ENCODE data around the gene CGN.

CGN gene

DNA sequence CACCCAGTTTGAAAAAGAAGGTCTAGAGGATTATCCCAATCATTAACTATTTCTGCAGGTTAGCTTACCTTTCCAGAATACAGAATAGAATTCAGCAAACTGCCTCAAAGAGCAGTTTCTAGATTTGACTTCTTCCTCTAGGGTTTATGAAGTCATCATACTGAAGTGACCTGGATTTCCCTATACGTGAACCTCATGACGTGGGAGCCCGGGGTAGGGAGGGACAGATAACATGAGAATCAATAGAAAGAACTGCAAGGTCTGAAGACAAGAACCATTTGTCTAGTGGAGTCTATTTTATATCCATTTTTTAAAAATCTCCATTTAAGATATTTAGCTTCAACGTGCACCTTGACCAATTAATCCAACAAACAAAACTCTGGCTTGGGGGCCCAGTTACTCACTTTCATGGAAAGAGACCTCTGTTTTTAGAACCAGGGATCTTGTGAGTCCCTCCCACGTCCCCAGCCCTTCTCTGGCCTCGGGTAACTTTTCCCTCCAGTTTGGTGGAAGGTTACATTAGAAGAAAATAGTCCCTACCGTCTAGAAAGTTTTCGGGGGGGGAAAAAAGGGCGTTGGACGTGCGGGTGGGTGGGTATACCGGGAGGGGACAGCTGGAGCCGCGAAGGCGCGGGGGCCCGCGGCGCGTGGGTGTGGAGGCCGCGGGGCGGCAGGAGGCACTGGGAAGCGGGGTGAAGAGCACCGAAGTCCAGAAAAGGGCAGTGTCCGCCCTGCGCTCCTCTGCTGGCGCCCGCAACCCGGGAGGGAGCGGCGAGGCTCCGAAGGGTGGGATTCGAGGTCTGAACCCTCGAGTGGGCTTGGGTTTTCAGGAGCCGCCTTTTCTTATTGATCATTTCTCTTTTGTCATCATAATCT is 38.1 kb upstream of the CGN start:
- Histone ChIP-seq H3K4me1 (ENCODE audit: low read depth, poor library complexity, severe bottlenecking) (peaks cover 34% of the 10 kb centered on the region), H3K4me2 (no peak overlapping the region), H3K36me3 (ENCODE audit: insufficient read depth) (no peaks in the 10 kb centered on the region), H4K20me1 (ENCODE audit: insufficient read depth) (no peaks in the 10 kb centered on the region), H3K27me3 (ENCODE audit: insufficient read depth, low read depth) (no peaks in the 10 kb centered on the region), H3K79me2 (ENCODE audit: insufficient read depth, low read depth) (no peaks in the 10 kb centered on the region), H3K4me3 (IDR thresholded peaks at IDR 0.05; ENCODE audit: insufficient read depth, low read depth, low read length) (no peak overlapping the region), H3K9ac (no peak overlapping the region), H2AFZ (ENCODE audit: low read depth) (no peak overlapping the region), H3K27ac (no peak overlapping the region)
- TF ChIP-seq CTCF (conservative IDR thresholded peaks at IDR 0.05; ENCODE audit: low read depth, low read length) = no peak

GRCh38 chr1:151474745-151475144 is 36.4 kb upstream of the CGN start:
- TF ChIP-seq CTCF (conservative IDR thresholded peaks at IDR 0.05; ENCODE audit: low read depth, low read length) = no peak
- Histone ChIP-seq H3K36me3 (ENCODE audit: insufficient read depth) (no peaks in the 10 kb centered on the region), H3K27me3 (ENCODE audit: insufficient read depth, low read depth) (no peaks in the 10 kb centered on the region), H3K9ac (peak overlapping the region; percentile 0; the same call in 1 of the 2 replicates), H4K20me1 (ENCODE audit: insufficient read depth) (no peaks in the 10 kb centered on the region), H3K27ac (peak overlapping the region; percentile 50), H3K4me1 (ENCODE audit: low read depth, poor library complexity, severe bottlenecking) (peaks cover 34% of the 10 kb centered on the region), H3K4me2 (peak overlapping the region; percentile 37), H3K4me3 (IDR thresholded peaks at IDR 0.05; ENCODE audit: insufficient read depth, low read depth, low read length) (peak overlapping the region; percentile 24), H2AFZ (ENCODE audit: low read depth) (peak overlapping the region; percentile 25), H3K79me2 (ENCODE audit: insufficient read depth, low read depth) (no peaks in the 10 kb centered on the region)

GRCh38 chr1:151475175-151475574 is 36.0 kb upstream of the CGN start:
- H3K9ac ChIP-seq = peak overlapping the region; percentile 0; the same call in 1 of the 2 replicates
- peak overlapping the region; percentile 37 for H3K4me2 ChIP-seq
- no peaks in the 10 kb centered on the region for H3K36me3 ChIP-seq (ENCODE audit: insufficient read depth)
- peak overlapping the region; percentile 25 for H2AFZ ChIP-seq (ENCODE audit: low read depth)
- no peaks in the 10 kb centered on the region for H3K27me3 ChIP-seq (ENCODE audit: insufficient read depth, low read depth)
- no peaks in the 10 kb centered on the region for H3K79me2 ChIP-seq (ENCODE audit: insufficient read depth, low read depth)
- H3K4me1 ChIP-seq (ENCODE audit: low read depth, poor library complexity, severe bottlenecking) = peaks cover 34% of the 10 kb centered on the region
- no peaks in the 10 kb centered on the region for H4K20me1 ChIP-seq (ENCODE audit: insufficient read depth)
- H3K27ac ChIP-seq = peak overlapping the region; percentile 50
- H3K4me3 ChIP-seq (IDR thresholded peaks at IDR 0.05; ENCODE audit: insufficient read depth, low read depth, low read length) = peak overlapping the region; percentile 24
- TF ChIP-seq CTCF (conservative IDR thresholded peaks at IDR 0.05; ENCODE audit: low read depth, low read length) = no peak

- Histone ChIP-seq H3K4me3 (IDR thresholded peaks at IDR 0.05; ENCODE audit: insufficient read depth, low read depth, low read length) (no peak overlapping the region), H3K27ac (peak overlapping the region; percentile 19; the same call in 1 of the 2 replicates), H3K9ac (no peak overlapping the region; the same call in 1 of the 2 replicates), H3K4me1 (ENCODE audit: low read depth, poor library complexity, severe bottlenecking) (peaks cover 34% of the 10 kb centered on the region), H4K20me1 (ENCODE audit: insufficient read depth) (no peaks in the 10 kb centered on the region), H2AFZ (ENCODE audit: low read depth) (peak overlapping the region; percentile 36), H3K4me2 (peak overlapping the region; percentile 35), H3K36me3 (ENCODE audit: insufficient read depth) (no peaks in the 10 kb centered on the region), H3K27me3 (ENCODE audit: insufficient read depth, low read depth) (no peaks in the 10 kb centered on the region), H3K79me2 (ENCODE audit: insufficient read depth, low read depth) (no peaks in the 10 kb centered on the region)
- no peak for TF ChIP-seq CTCF (conservative IDR thresholded peaks at IDR 0.05; ENCODE audit: low read depth, low read length)
Observed at GRCh38 chr1:151476083-151476482, 35.1 kb upstream of the CGN start.
